Measurements from ENCODE around the gene RBBP4.
"Not testable (repeated sequence)": the region's sequence is repeated elsewhere in the genome, so short reads cannot be mapped to it uniquely, and the experiment has no call there.

Gene RBBP4

GRCh38 chr1:32665915-32666314, 14.9 kb downstream of the RBBP4 start:
- peaks cover 32% of the 10 kb centered on the region for H3K36me3 Mint-ChIP-seq

GRCh38 chr1:32666901-32667566, 16.0 kb downstream of the RBBP4 start:
- Mint-ChIP-seq H3K4me1 (peaks cover 5% of the 10 kb centered on the region), H3K9me3 (no peaks in the 10 kb centered on the region), H3K27ac (no peak overlapping the region), H3K4me3 (no peak overlapping the region), H3K36me3 (peaks cover 26% of the 10 kb centered on the region), H3K27me3 (no peaks in the 10 kb centered on the region)
- ATAC-seq: no peak

More at GRCh38 chr1:32665915-32666314, 14.9 kb downstream of the RBBP4 start:
- no peaks in the 10 kb centered on the region for H3K9me3 Mint-ChIP-seq
- H3K4me1 Mint-ChIP-seq: peaks cover 13% of the 10 kb centered on the region
- no peaks in the 10 kb centered on the region for H3K27me3 Mint-ChIP-seq
- H3K4me3 Mint-ChIP-seq: no peak overlapping the region
- no peak for ATAC-seq
- H3K27ac Mint-ChIP-seq: no peak overlapping the region

- H3K36me3 Mint-ChIP-seq: peaks cover 39% of the 10 kb centered on the region
- H3K27ac Mint-ChIP-seq, H3K4me1 Mint-ChIP-seq, H3K9me3 Mint-ChIP-seq, H3K27me3 Mint-ChIP-seq, ATAC-seq, H3K4me3 Mint-ChIP-seq: not testable (repeated sequence)
These were observed 17.7 kb downstream of the RBBP4 start for GRCh38 chr1:32668716-32669115.

GRCh38 chr1:32676945-32677344, 25.9 kb downstream of the RBBP4 start:
- H3K4me3 Mint-ChIP-seq: no peak overlapping the region
- peaks cover 68% of the 10 kb centered on the region for H3K36me3 Mint-ChIP-seq
- no peak for ATAC-seq
- H3K27ac Mint-ChIP-seq: no peak overlapping the region
- H3K4me1 Mint-ChIP-seq: no peaks in the 10 kb centered on the region
- H3K27me3 Mint-ChIP-seq: no peaks in the 10 kb centered on the region
- H3K9me3 Mint-ChIP-seq: no peaks in the 10 kb centered on the region

- not testable (repeated sequence) for H3K27ac Mint-ChIP-seq, H3K27me3 Mint-ChIP-seq
- peaks cover 53% of the 10 kb centered on the region for H3K36me3 Mint-ChIP-seq
These were observed 29.0 kb downstream of the RBBP4 start for GRCh38 chr1:32679993-32680392.

GRCh38 chr1:32680642-32681041, 29.6 kb downstream of the RBBP4 start:
- Mint-ChIP-seq H3K9me3 (no peaks in the 10 kb centered on the region), H3K4me3 (no peak overlapping the region), H3K27me3 (no peaks in the 10 kb centered on the region), H3K27ac (no peak overlapping the region), H3K36me3 (peaks cover 59% of the 10 kb centered on the region), H3K4me1 (no peaks in the 10 kb centered on the region)
- no peak for ATAC-seq

More at GRCh38 chr1:32679993-32680392, 29.0 kb downstream of the RBBP4 start:
- not testable (repeated sequence) for H3K9me3 Mint-ChIP-seq, H3K4me1 Mint-ChIP-seq, ATAC-seq, H3K4me3 Mint-ChIP-seq

- no peak overlapping the region for H3K4me3 Mint-ChIP-seq
- no peaks in the 10 kb centered on the region for H3K9me3 Mint-ChIP-seq
- no peaks in the 10 kb centered on the region for H3K4me1 Mint-ChIP-seq
- no peaks in the 10 kb centered on the region for H3K27me3 Mint-ChIP-seq
- ATAC-seq: no peak
- peaks cover 61% of the 10 kb centered on the region for H3K36me3 Mint-ChIP-seq
- no peak overlapping the region for H3K27ac Mint-ChIP-seq
These were observed 30.5 kb downstream of the RBBP4 start for GRCh38 chr1:32681509-32681908.

GRCh38 chr1:32681999-32682398, 31.0 kb downstream of the RBBP4 start:
- ATAC-seq: no peak
- Mint-ChIP-seq H3K9me3 (no peaks in the 10 kb centered on the region), H3K27me3 (no peaks in the 10 kb centered on the region), H3K4me1 (no peaks in the 10 kb centered on the region), H3K4me3 (no peak overlapping the region), H3K36me3 (peaks cover 63% of the 10 kb centered on the region), H3K27ac (no peak overlapping the region)

- H3K9me3 Mint-ChIP-seq: no peaks in the 10 kb centered on the region
- no peaks in the 10 kb centered on the region for H3K27me3 Mint-ChIP-seq
- no peak overlapping the region for H3K27ac Mint-ChIP-seq
- peaks cover 52% of the 10 kb centered on the region for H3K36me3 Mint-ChIP-seq
- no peak for ATAC-seq
- no peak overlapping the region for H3K4me3 Mint-ChIP-seq
- H3K4me1 Mint-ChIP-seq: no peaks in the 10 kb centered on the region
These were observed 32.4 kb downstream of the RBBP4 start for GRCh38 chr1:32683397-32683796.

GRCh38 chr1:32684167-32684811, 33.3 kb downstream of the RBBP4 start:
- Mint-ChIP-seq H3K4me1 (no peaks in the 10 kb centered on the region), H3K9me3 (no peaks in the 10 kb centered on the region), H3K27ac (no peak overlapping the region), H3K4me3 (no peak overlapping the region), H3K36me3 (peaks cover 52% of the 10 kb centered on the region), H3K27me3 (no peaks in the 10 kb centered on the region)
- ATAC-seq: no peak

- H3K27me3 Mint-ChIP-seq: no peaks in the 10 kb centered on the region
- peaks cover 43% of the 10 kb centered on the region for H3K36me3 Mint-ChIP-seq
- no peak overlapping the region for H3K27ac Mint-ChIP-seq
- H3K4me3 Mint-ChIP-seq: no peak overlapping the region
- no peaks in the 10 kb centered on the region for H3K9me3 Mint-ChIP-seq
- H3K4me1 Mint-ChIP-seq: no peaks in the 10 kb centered on the region
- ATAC-seq: no peak
These were observed 34.5 kb downstream of the RBBP4 start for GRCh38 chr1:32685498-32685897.

- Mint-ChIP-seq H3K36me3 (peaks cover 34% of the 10 kb centered on the region), H3K4me3 (no peak overlapping the region), H3K9me3 (no peaks in the 10 kb centered on the region), H3K4me1 (no peaks in the 10 kb centered on the region), H3K27me3 (no peaks in the 10 kb centered on the region), H3K27ac (no peak overlapping the region)
- ATAC-seq: no peak
These were observed 35.4 kb downstream of the RBBP4 start for GRCh38 chr1:32686387-32686786.

- ATAC-seq: no peak
- H3K27me3 Mint-ChIP-seq: no peaks in the 10 kb centered on the region
- peaks cover 9% of the 10 kb centered on the region for H3K36me3 Mint-ChIP-seq
- no peak overlapping the region for H3K27ac Mint-ChIP-seq
- no peak overlapping the region for H3K4me3 Mint-ChIP-seq
- no peaks in the 10 kb centered on the region for H3K9me3 Mint-ChIP-seq
- H3K4me1 Mint-ChIP-seq: peaks cover 4% of the 10 kb centered on the region
These were observed 42.6 kb downstream of the RBBP4 start for GRCh38 chr1:32693455-32694174.

GRCh38 chr1:32695098-32695904, 44.3 kb downstream of the RBBP4 start:
- Mint-ChIP-seq H3K4me1 (peaks cover 7% of the 10 kb centered on the region), H3K9me3 (no peaks in the 10 kb centered on the region)

GRCh38 chr1:32696041-32696440, 45.0 kb downstream of the RBBP4 start:
- no peak overlapping the region for H3K4me3 Mint-ChIP-seq
- no peaks in the 10 kb centered on the region for H3K27me3 Mint-ChIP-seq
- H3K4me1 Mint-ChIP-seq: peaks cover 7% of the 10 kb centered on the region
- H3K36me3 Mint-ChIP-seq: peaks cover 9% of the 10 kb centered on the region
- no peak for ATAC-seq
- no peak overlapping the region for H3K27ac Mint-ChIP-seq
- no peaks in the 10 kb centered on the region for H3K9me3 Mint-ChIP-seq

More at GRCh38 chr1:32695098-32695904, 44.3 kb downstream of the RBBP4 start:
- Mint-ChIP-seq H3K27me3 (no peaks in the 10 kb centered on the region), H3K36me3 (peaks cover 9% of the 10 kb centered on the region), H3K27ac (no peak overlapping the region), H3K4me3 (no peak overlapping the region)
- ATAC-seq: no peak
